SW 1271 (cell line): ENCODE results near the gene PCMT1.
"Not testable (repeated sequence)": the region's sequence is repeated elsewhere in the genome, so short reads cannot be mapped to it uniquely, and the experiment has no call there.

Experiments
- DNase-seq, 2 experiments: peaks; one replicate each; lab custom pipeline; 2025; lab: John Stamatoyannopoulos, UW

The PCMT1 gene

GRCh38 chr6:149749594-149750135, at the start of gene PCMT1:
Gene PCMT1, plus strand, starts transcription at chr6:149749741. Its CDS starts 161 bp downstream, at chr6:149749902.
- DNase-seq, result peak; percentile 68 to 80

DNA sequence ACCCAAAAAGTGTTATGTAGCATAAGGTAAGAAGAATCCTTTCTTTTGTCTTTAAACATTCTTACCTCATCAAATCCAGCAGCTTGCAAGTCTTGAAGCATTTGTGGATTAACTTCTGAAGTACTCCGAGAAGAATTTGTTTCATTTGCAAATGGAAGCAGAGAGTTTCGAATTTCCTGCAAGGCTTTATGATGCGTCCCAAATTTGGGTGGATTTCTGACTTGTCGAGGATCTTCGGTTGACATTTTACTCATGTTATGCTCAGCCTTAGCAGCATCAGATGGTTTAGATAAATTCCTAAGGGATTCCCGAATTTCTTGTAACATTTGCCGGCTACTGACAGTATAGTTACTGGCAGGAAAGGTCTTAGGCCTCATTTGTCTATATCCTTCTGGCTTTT, 47.8 kb upstream of the PCMT1 start:
- no peak for DNase-seq

DNA sequence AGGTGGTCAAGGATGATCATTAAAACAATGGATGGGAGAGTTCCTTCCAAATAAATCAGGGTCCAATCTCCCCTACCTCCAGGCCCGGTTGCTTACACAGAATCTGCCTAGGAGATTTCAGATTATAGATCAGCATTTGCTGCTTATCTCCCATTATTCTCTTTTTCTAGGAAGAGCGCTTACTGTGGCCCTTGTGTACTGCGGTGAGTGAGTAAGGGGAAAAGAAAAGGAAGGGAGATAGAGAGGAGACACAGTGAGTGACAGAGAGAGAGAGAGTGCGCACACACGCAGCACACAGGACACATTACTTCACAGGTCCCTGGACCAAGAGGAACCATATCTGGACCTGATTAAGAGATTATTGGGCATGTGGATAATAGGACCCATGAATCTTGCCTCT, 37.8 kb upstream of the PCMT1 start:
- DNase-seq, result no peak

DNA sequence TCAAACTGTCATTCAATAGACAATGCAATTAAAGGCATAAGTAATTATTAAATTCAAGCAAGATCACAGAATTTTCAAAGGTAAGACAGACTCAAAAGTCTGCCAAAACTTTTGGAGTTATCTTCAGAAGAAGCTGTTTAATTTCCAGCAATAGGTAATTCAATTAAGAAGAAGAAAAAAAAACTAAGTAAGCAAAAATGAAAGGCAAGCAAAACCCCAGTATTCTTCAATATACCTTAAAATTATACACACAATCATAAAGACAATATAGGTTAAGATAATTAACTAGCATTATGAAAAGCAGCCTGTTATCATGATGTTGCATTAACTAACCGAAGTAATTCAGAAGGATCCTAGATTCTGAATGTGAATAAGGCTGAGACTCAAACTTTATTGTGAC, 35.1 kb upstream of the PCMT1 start:
- no peak for DNase-seq

DNA sequence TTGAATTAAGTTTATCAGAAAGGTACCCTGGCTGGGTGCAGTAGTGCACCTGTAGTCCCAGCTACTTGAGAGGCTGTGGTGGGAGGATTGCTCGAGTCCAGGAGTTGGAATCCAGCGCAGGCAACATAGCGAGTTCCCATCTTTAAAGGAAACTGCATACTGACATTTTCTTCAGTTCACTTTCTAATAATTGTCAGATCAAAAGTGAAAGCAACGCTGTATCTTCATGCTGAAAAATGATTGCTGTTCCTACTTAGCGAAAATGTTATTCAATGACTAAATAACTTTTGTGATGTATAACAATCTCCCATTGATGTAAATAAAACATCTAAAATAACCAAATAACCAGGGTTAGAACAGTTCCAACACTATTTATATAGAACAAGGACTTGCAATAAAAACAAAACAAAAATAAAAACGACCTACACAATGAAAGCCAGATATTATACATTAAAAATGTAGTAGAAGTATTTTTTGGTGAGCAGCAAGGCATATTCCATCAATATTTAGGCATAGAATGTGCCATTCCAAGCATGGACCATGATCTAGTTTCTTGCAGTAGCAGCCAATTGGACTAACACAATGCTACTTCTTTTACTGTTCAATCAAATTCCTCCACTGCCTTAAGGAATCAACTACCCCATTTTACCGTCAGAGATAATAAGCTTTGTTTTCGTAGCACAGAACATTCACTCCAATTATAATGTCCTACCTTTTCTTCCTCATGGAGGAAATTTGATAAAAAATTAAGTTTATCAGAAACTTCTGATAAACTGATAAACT, 33.2 kb upstream of the PCMT1 start:
- peak in 1 of 2 experiments; percentile 13 for DNase-seq

GRCh38 chr6:149717255-149717587, 32.3 kb upstream of the PCMT1 start:
- DNase-seq, result peak in 1 of 2 experiments; percentile 51

DNA sequence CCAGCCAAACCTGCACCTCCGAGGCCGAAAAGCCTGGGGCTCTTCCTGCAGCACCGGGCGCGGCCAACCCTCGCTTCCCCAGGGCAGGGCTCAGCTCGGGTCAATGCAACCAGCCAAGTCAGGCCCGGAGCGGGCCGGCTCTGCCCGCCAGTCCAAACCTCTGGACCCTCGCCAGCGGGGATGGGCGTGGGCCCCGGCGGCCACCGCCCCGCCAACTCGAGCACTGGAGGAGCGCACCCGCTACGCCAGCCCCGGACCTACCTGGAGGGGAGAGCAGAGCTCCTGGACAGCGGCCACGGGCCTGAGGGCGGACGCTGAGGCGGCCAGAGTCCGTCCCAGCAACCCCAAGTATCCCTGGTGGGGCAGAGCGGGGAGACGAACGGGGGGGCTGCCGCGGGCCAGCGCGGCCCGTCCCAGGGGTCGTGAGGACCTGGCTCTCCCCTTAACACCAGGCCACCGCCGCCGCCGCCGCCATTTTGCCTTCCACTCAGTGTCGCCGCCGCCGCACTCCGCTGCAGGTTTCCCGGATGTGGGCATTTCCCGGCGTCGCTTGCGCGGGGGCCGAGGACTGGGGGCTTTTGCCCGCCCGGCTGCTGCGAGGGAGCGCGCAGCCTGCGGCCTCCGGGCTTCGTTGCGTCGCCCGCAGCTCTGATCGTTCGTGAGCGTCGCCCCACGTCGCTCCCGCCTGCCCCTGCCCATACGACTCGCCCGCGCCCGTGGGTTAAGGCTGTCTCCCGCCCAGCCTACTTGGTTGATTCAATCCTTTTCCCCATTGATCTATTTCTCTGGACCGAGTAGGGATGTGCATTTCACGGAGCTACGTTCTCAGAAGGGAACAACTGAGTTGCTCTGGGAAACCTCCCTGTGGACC, 31.7 kb upstream of the PCMT1 start, which contains the start of gene LATS1:
Gene LATS1, minus strand, starts transcription at position 514 of the 871 bp plus-strand sequence. CDS start 15,975 bp downstream, outside the sequence.
- peak; percentile 37 to 69 for DNase-seq

DNA sequence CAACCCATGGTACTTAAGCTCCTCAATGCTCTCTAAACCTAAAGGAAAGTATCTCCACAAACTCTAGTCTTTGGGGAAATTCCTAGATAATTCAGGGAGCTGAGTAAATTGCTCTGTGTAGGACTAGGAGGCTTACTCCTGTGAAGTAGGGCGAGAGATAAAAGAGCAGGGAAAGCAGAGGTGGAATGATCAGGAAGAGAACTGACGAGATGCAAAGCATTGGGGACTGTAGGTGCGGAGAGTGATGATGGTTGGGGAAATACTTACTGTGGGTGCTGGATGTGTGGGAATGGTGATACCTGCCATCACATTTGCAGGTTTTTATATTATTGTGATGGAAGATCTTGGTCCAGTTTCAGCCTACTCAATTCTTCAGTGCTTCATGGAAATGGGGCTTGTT, 30.0 kb upstream of the PCMT1 start:
- DNase-seq, result no peak

- no peak for DNase-seq
These were observed 26.3 kb upstream of the PCMT1 start for GRCh38 chr6:149723262-149723661.

DNA sequence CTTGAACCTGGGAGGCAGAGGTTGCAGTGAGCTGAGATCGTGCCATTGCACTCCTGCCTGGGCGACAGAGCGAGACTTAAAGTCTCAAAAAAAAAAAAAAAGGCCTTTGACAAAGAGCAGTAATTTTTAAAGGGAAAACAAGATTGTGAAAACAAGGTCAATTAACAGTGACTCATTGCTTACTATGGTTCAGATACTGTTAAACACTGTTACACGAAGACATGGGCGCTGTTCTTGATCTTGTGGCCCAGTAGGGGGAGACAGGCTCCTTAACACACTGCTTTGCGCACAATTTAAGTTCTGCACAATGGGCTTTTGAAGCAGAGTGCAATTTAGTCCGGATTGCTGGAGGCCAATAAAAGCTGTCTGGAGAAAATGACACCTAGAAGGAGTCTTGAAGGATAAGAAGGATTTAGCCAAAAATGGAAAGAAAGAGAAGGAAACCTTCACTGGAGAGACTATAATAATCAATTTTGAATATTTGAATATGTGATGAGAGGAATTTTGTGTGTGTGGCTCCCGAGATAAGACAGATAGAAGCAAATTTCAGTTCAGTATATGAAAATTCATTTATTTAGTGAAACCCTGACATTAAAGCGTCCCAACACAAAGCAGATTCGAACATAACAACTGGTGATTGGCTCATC, 25.6 kb upstream of the PCMT1 start:
- DNase-seq, result peak; percentile 12 to 73

DNA sequence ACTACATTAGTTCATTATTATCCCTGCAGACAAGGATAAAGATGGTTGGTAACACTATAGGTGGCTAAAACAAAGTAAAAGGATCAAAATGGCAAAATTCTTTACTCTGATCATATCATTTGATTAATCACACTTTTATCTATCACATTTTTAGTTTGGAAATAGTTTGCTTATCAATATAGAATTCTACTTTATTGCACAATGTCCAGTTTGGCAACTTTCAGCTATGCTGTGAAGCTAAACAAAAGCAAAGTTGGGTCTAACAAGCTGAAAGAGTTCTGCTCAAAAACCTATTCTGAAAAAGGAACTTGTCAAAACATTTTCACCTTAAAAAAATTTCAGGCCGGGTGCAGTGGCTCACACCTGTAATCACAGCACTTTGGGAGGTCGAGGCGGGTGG, 23.8 kb upstream of the PCMT1 start:
- DNase-seq, result no peak

DNA sequence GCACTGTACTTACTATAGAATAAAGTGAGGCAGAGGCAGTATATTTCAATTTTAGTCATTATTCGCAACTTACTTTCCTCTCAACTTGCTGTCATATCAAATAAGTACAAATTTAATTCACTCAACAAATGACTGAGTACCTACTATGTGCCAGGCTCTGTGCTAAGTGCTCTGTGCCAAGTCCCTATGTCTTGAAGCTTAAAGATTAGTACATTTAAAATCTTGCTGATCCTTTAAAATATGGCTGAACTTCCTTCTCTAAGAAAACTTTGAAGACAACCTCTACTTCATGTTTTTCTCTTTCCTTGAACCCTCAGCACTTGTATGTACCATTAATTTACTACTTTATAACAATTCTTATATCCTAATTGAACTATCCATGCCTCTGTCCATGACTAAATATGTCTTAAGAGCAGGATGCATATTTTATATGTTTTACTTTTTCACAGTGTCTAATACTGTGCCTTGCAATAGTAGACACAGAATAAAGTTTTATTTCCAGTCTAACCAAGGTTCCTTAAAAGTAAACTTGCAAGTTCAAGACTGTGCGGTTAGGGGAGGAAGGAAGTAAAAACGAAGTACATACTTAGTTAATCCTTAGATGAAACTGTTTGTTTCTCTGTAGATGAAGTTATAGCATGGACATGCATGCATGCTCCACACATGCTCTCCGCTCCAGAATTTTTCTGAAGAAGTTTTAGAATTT, 21.6 kb upstream of the PCMT1 start:
- no peak for DNase-seq

GRCh38 chr6:149728499-149729234, 20.9 kb upstream of the PCMT1 start:
- DNase-seq, result no peak

GRCh38 chr6:149729824-149730223, 19.7 kb upstream of the PCMT1 start:
- DNase-seq, result no peak

DNA sequence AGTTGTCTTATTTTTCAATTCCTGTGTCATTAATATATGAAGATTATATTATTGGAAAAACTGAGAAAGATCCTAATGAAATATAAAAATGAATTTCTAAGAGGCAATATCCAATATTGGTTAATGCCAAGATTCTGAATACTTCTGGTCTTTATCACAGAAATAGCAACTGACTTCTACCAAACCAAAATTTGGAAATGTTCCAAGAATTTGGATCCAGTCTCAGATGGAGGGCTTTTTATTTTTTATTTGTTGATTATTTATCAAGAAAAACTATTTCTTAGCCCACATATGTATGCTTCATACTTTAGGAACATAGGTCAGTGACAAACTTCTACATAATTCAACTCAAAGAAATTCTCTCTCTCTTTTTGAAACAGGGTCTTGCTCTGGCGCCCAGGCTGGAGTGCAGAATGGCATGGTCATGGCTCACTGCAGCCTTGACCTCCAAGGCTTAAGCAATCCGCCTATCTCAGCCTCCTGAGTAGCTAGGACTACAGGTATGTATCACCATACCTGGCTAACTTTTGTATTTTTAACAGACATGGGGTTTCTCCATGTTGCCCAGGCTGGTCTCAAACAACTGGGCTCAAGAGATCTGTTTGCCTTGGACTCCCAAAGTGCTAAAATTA, 16.3 kb upstream of the PCMT1 start:
- DNase-seq, result no peak

GRCh38 chr6:149734915-149735314, 14.6 kb upstream of the PCMT1 start:
- DNase-seq, result no peak

- DNase-seq, result not testable (repeated sequence)
These were observed 4.3 kb upstream of the PCMT1 start for GRCh38 chr6:149745252-149745651.

- peak; percentile 88 to 92 for DNase-seq
These were observed 3.2 kb upstream of the PCMT1 start, which contains the start of gene NUP43 for GRCh38 chr6:149746147-149746946. Gene NUP43, minus strand, starts transcription at chr6:149746529. Its CDS starts 34 bp downstream, at chr6:149746495.

GRCh38 chr6:149749082-149749593, 403 bp upstream of the PCMT1 start:
- DNase-seq, result not testable (repeated sequence)
